ENCODE measurements around the gene PLXNB2.
"Not testable (repeated sequence)": the region's sequence is repeated elsewhere in the genome, so short reads cannot be mapped to it uniquely, and the experiment has no call there.

The PLXNB2 gene

DNA sequence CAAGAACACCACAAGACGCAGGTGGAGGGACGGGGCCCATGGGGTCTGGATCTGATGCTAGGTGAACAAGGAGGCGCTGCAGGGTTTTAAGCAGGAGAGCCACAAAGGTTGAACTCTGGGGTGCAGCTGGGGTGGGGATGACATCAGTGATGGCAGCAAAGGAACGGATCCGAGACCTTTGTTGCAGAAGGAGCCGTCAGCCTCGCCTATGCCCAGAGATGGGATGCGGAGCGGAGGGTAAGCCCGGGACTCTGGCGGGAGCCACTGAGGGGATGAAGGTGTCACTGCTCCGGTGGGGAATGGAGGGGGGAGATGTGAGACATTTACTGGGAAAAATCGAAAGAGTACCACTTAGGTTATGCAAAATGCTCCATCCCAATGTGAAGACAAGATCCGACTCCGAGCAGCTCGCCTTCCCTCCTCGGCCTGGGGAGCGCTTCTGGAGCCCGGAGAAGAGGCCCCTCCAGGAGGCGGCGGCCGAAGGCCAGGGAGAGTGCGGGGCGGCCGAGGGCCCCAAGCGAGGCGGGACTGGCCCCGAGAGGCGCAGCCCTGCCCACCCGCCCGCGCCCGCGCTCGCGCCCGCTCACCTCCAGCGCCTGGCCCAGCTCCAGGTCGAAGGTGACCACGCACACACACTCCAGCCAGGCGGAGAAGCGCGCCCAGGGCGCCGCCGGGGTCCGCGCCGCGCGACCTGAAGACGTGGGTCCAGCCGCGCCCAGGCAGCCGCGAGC lies 18.9 kb upstream of the PLXNB2 start:
- FAIRE-seq = no peak
- no peak for DNase-seq (ENCODE audit: insufficient read length, low spot score)

DNA sequence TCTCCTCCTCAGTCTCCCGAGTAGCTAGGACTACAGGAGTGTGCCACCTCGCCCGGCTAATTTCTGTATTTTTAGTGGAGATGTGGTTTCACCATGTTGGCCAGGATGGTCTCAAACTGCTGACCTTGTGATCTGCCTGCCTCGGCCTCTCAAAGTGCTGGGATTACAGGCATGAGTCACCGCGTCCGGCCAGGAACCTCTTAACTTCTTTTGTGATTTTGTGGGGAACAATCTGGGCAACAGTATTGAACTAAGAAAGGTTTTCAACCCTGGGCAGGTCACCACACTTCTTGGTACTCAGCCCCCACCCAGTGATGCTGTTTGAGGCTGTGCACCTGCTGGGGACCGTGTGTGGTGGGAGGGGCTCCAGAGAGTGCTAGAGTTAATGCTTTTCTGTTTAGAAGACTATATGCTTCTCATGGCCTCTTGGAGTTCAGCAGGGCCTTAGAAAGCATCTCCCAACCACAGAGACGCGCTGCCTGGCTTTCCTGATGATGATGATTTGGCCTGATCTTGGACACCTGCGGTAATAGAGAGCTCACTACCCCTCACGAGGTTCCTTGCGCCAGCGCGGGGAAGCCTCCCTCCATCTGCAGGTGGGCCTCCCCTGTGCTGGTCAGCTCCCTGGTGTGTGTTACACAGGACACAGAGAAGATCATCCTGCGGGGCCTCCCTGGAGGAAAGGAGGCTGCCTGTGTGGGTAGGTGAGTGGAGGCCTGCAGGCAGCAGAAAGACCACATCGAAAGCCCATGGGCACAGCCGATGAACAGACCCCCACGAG lies 18.2 kb upstream of the PLXNB2 start:
- DNase-seq (ENCODE audit: insufficient read length, low spot score) = no peak
- no peak for FAIRE-seq

DNA sequence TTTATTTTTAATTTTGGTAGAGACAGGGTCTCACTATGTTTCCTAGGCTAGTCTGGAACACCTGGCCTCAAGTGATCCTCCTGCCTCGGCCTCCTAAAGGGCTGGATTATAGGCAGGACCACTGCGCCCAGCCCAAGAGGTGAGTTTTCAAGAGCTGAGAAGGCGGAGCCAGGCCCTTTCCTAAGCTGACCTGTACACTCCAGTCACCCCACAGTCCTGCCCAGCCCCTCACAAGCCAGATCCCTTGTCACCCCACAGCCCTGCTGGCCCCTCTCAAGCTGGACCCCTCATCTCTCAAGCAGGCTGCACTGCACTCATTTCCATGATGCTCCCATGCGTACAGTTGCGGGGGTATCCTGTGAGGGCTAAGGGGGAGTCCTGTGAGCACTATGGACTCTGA lies 16.5 kb upstream of the PLXNB2 start:
- DNase-seq (ENCODE audit: insufficient read length, low spot score) (no peak), FAIRE-seq (no peak)

GRCh38 chr22:50322382-50323104 lies 15.1 kb upstream of the PLXNB2 start:
- FAIRE-seq; DNase-seq (ENCODE audit: insufficient read length, low spot score): not testable (repeated sequence)

- FAIRE-seq = no peak
- DNase-seq (ENCODE audit: insufficient read length, low spot score) = no peak
Measured at GRCh38 chr22:50320671-50321325, 13.4 kb upstream of the PLXNB2 start.

DNA sequence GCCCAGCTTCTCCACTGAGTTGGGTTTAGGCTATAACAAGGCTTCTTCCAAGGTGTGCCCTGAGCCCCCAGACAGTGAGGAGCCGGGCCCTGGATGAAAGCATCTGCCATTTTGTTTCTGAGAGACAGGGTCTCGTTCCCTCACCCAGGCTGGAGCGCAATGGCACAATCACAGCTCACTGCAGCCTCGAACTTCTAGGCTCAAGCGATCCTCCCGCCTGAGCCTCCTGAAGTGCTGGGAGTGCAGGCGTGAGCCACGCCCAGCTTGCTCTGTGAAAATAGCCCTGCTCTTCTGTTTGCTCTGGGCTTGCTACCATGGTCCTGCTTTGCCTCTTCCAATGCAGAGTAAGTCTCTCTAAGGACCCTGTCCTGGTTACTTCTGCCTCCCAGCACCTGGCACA lies 12.7 kb upstream of the PLXNB2 start:
- FAIRE-seq = no peak

GRCh38 chr22:50319503-50319951 lies 12.1 kb upstream of the PLXNB2 start:
- DNase-seq (ENCODE audit: insufficient read length, low spot score) = no peak
- no peak for FAIRE-seq

More for the DNA sequence above, 12.7 kb upstream of the PLXNB2 start:
- no peak for DNase-seq (ENCODE audit: insufficient read length, low spot score)

DNA sequence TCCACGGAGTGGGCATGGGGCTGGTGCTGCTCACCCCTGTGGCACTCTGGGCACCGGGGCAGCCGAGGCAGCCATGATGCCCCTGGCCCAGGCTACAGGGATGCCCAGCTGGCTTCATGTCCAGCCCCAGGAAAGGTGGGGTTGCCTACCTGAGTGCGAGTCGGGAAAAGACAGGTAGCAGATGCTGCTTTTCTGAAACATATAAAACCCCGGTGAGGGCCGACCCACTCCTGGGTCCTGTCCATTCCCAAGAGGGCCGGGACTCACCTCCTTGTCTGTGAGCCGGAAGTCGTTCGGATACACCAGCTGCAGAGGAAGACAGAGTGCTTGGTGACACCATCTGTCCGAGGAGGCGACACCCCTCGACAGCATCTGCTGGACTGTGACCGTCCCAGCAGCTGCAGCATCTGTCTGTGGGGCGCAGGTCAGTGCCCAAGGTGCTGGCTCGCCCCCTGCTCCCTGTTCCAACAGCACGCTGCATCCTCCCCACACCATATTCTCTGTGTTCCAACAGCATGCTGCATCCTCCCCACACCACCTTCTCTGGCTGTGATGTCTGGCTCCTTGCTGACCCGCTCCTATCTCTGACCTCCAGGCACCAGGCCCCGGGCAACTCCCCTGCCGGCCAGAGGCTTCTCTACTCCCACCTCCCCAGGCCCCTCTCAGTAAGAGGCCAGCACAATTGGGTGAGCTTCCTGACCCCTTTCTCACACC lies 11.4 kb upstream of the PLXNB2 start:
- FAIRE-seq (no peak), DNase-seq (ENCODE audit: insufficient read length, low spot score) (no peak)

DNA sequence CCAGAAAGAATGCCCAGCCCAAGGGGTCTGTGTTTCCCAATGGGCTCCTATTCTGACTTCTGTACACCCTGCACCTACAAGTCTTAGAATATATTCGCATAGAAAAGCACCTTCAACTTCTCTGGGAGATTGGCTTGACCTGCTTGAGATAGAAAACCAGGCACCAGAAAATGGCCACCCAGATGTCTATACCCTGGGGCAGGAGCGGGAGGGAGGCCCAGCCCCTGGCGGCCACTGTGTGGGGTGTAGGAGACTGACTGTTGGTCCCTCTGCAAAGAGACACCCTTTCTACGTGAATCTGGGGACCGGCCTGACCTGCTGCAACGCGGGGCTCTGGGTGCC lies 10.9 kb upstream of the PLXNB2 start:
- no peak for DNase-seq (ENCODE audit: insufficient read length, low spot score)
- FAIRE-seq = no peak

GRCh38 chr22:50317674-50318073 lies 10.2 kb upstream of the PLXNB2 start:
- FAIRE-seq (no peak), DNase-seq (ENCODE audit: insufficient read length, low spot score) (no peak)

DNA sequence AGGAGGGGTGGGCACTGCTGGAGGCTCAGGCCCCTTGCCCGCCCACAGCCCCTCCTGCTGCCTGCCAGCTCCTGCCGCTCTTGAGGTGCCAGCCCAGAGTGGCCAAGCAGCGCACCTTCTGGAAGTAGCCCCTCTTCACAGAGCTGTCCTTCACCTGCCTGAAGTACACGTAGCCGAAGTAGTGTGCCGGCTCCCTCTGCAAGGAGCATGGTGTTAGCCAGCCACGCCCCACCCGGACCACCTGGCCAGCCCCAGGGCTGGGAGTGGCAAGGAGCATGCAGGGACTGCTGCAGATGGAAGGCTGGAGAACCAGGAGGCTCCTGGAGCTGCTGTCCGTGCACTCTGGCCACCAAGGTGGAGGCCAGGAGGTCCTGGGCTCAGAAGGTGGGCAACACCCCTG lies 9.7 kb upstream of the PLXNB2 start:
- no peak for FAIRE-seq
- DNase-seq (ENCODE audit: insufficient read length, low spot score) = no peak

- FAIRE-seq = no peak
- no peak for DNase-seq (ENCODE audit: insufficient read length, low spot score)
Measured at GRCh38 chr22:50316114-50317065, 8.9 kb upstream of the PLXNB2 start.

DNA sequence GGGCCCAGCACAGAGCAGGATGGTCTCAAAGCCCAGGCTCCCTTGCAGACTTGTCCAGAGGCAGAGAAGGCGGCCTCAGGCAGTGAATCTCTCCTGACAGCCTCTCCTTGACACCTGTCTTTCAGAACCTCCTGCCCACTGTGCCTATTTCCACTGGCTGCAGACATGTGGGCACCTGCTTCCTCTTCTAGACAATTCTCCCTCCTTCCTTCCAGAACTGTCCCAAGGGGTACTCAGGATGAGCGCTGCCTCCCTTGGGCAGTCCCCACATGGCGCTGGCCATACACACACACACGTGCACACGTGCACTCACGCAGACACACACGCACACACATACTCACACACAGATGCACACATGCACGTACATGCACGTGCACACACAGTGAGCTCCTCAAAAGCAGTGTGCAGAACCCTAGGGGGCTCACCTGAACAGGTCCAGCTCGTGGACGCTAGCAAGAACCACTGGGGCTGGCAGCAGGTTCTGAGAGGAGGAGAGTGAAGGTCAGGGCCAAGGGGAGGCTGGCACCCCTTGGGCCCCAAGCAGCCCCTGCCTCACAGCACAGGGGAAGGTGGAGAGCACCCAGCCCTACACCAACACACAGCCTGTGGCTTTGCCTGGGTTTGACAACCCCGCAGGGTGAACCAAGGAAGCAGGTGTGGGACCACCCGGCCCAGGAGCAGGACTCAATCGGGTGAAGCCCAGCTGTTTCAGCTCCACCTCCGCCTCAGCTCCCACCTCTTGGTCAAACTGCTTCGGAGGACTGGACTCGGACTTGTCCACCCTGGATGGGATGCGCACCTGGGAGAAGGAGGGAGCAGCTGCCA lies 8.1 kb upstream of the PLXNB2 start:
- DNase-seq (ENCODE audit: insufficient read length, low spot score) = no peak
- no peak for FAIRE-seq

DNA sequence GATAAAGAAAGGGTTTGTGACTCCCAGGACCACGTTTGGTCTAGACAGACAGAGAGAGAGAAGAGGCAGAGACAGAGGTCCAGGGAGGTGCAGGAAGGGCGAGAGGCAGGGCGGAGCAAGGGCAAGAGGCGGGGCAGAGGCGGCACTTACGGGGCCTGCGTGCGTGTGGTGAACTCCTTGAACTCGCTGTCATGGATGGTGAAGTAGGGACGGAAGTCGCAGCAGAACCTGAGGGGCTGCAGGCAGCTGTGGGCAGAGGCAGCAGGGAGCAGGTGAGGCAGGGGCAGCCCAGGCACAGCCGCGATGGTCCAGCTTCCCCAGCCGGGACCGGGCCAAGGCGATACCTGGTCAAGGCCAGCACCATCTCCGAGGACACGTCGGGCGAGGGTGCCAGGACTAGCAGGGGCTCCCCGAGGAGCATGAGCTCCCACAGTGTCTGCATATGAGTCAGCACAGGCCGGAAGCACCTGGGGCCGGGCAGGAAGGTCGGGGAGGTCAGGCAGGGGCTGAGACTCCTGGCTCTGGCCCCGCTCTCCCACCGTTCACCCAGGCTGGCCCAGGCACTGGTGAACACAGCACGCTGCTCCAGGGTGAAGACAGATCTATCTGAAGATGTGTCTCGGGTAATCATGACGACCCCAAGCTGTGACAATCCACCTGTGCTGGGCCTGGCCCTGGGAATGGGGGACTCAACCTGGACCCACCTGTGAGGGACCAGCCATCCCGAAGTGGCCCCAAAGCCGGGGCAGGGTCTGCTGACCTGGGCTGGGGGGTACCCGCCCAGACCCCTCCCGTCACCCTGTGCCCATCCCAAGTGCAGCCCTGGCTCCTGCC lies 7.2 kb upstream of the PLXNB2 start:
- FAIRE-seq (no peak), DNase-seq (ENCODE audit: insufficient read length, low spot score) (no peak)

- FAIRE-seq (no peak), DNase-seq (ENCODE audit: insufficient read length, low spot score) (no peak)
Measured at GRCh38 chr22:50314081-50314454, 6.6 kb upstream of the PLXNB2 start.

- no peak for FAIRE-seq
Measured at GRCh38 chr22:50313600-50313999, 6.2 kb upstream of the PLXNB2 start.

DNA sequence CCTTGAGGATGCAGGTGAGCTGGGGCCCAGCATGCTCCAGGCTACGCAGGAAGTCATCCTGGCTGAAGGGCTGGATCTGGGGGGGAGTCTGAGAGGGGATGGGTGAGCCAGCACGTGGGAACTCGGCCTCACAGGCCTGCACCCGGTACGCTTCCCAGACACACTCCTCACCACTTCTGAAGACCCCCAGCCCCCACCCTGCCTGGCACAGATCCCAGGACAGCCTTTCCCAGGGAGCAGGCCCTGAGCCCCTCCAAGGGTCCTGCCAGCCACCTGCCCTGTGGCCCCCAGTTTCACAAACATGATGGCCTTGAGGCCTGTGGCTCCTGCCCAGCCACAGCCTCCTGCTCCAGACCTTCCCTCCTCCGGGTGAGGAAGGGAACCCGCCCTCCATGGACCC lies 5.6 kb upstream of the PLXNB2 start:
- FAIRE-seq (no peak), DNase-seq (ENCODE audit: insufficient read length, low spot score) (no peak)

More at GRCh38 chr22:50313600-50313999, 6.2 kb upstream of the PLXNB2 start:
- DNase-seq (ENCODE audit: insufficient read length, low spot score) = no peak

GRCh38 chr22:50312371-50312770 lies 4.9 kb upstream of the PLXNB2 start:
- FAIRE-seq (no peak), DNase-seq (ENCODE audit: insufficient read length, low spot score) (no peak)
